Body of pancreas (tissue), 4 donors: ENCODE data around the gene SCGB1A1.

Experiments
- POLR2A ChIP-seq, 3 donors: fragments of 450-650 bp; IDR thresholded peaks; one replicate each; pipeline ENCODE4 v1.6.1; 2016; ENCODE audit warnings: antibody characterized with exemption in 3 of 3, mild to moderate bottlenecking in 2 of 3
- TF ChIP-seq, protein P1 (sequence below), 7 experiments: fragments of 450-650 bp in 4 of 7; fragments of 200-600 bp in 3 of 7; sonication (generic) in 3 of 7; IDR thresholded peaks; one replicate each; pipeline ENCODE4 v1.5.1; 2016 to 2019; ENCODE audit warnings: antibody characterized with exemption in 7 of 7

DNA sequence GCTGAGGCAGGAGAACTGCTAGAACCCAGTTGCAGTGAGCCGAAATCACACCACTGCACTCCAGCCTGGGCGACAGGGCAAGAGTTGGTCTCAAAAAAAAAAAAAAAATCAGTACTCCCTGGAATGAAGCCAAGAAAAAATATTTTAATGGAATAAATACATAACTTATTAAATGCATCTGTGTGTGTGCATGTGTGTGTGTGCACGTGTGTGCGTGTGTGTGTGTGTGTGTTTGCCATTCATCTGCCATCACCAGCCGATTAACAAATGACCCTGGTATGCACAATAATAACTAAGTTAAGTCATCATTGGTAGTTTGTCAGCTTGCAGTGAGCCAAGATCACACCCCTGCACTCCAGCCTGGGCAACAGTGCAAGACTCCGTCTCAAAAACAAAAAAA lies 35.0 kb upstream of the SCGB1A1 start:
- TF ChIP-seq, protein P1, sequence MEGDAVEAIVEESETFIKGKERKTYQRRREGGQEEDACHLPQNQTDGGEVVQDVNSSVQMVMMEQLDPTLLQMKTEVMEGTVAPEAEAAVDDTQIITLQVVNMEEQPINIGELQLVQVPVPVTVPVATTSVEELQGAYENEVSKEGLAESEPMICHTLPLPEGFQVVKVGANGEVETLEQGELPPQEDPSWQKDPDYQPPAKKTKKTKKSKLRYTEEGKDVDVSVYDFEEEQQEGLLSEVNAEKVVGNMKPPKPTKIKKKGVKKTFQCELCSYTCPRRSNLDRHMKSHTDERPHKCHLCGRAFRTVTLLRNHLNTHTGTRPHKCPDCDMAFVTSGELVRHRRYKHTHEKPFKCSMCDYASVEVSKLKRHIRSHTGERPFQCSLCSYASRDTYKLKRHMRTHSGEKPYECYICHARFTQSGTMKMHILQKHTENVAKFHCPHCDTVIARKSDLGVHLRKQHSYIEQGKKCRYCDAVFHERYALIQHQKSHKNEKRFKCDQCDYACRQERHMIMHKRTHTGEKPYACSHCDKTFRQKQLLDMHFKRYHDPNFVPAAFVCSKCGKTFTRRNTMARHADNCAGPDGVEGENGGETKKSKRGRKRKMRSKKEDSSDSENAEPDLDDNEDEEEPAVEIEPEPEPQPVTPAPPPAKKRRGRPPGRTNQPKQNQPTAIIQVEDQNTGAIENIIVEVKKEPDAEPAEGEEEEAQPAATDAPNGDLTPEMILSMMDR (IDR thresholded peaks at IDR 0.05): no peak
- TF ChIP-seq POLR2A (IDR thresholded peaks at IDR 0.05): no peak
